Measurements from ENCODE around the gene GRK5.

GRCh38 chr10:119362122-119362521, 154.8 kb downstream of the GRK5 start:
- TF ChIP-seq GATA2 (IDR thresholded peaks at IDR 0.05; ENCODE audit: low read depth, low read length), result no peak
- TF ChIP-seq GATA3 (IDR thresholded peaks at IDR 0.05; ENCODE audit: low read depth, low read length), result no peak

Data from SH-SY5Y (cell line).